ENCODE data around the gene PCSK5. TPM values are rescaled to one million over a fixed set of nuclear protein-coding genes. Genes with fewer than 3 reads are reported as not detected.
A peak's percentile ranks its signal among the peaks of the same experiment; 100 is the strongest.

PCSK5 gene
- total RNA-seq, 5 donors from 2014 or later (not counting 1 experiment from before 2014, with no cell fraction given): 9.1 to 24.1 (median 12.7) TPM

GRCh38 chr9:76018235-76018634 lies 127.8 kb downstream of the PCSK5 start:
- Mint-ChIP-seq H3K4me1 (peaks cover 62 to 85% (median 73%) of the 10 kb centered on the region in 3 donors), H3K27ac (peak overlapping the region; percentile 71 to 81), H3K4me3 (peak overlapping the region in 2 of 3 donors; percentile 26 to 47), H3K27me3 (no peaks in the 10 kb centered on the region), H3K9me3 (peaks cover 0 to 4% (median 0%) of the 10 kb centered on the region in 3 donors), H3K36me3 (no peaks in the 10 kb centered on the region)
- Histone ChIP-seq H3K27me3 (replicated peaks in 1 of 2; ENCODE audit: control insufficient read depth in 2 of 2, extremely low read depth in 1 of 2, insufficient read depth in 2 of 2, low read length in 1 of 2) (no peaks in the 10 kb centered on the region), H3K4me3 (ENCODE audit: control insufficient read depth in 1 of 2, extremely low read depth in 1 of 2, low read length in 1 of 2) (no peak overlapping the region), H3K36me3 (ENCODE audit: control insufficient read depth in 2 of 2, extremely low read depth in 1 of 2, insufficient read depth in 1 of 2, low read length in 1 of 2) (no peaks in the 10 kb centered on the region), H3K4me1 (ENCODE audit: control insufficient read depth in 1 of 2, extremely low read depth in 1 of 2, insufficient read depth in 2 of 2, low read length in 2 of 2) (peaks cover 29 to 54% of the 10 kb centered on the region in 2 experiments), H3K9me3 (no peaks in the 10 kb centered on the region), H3K27ac (ENCODE audit: low read length) (peak overlapping the region; percentile 3)
- CTCF ChIA-PET: no interaction called here
- 92% methylated on average over 6 of the region's 12 CpGs for WGBS (ENCODE audit: insufficient coverage)
- peak in 10 of 35 experiments; percentile 2 to 31 (median 9) for DNase-seq
- POLR2A ChIA-PET: no interaction called here
- peak in 2 of 4 experiments; percentile 20 to 82 for ATAC-seq (replicated peaks in 1 of 4)

GRCh38 chr9:76018761-76019160 lies 128.3 kb downstream of the PCSK5 start:
- no CpG with 5 or more reads among the region's 2 CpGs for WGBS (ENCODE audit: insufficient coverage)
- peaks cover 33 to 59% of the 10 kb centered on the region in 2 experiments for H3K4me1 ChIP-seq (ENCODE audit: control insufficient read depth in 1 of 2, extremely low read depth in 1 of 2, insufficient read depth in 2 of 2, low read length in 2 of 2)
- peaks cover 0 to 4% (median 0%) of the 10 kb centered on the region in 3 donors for H3K9me3 Mint-ChIP-seq
- peak overlapping the region in 2 of 3 donors; percentile 26 to 47 for H3K4me3 Mint-ChIP-seq
- H3K4me3 ChIP-seq (ENCODE audit: control insufficient read depth in 1 of 2, extremely low read depth in 1 of 2, low read length in 1 of 2): no peak overlapping the region
- no peak overlapping the region for H3K27ac ChIP-seq (ENCODE audit: low read length)
- no peaks in the 10 kb centered on the region for H3K36me3 Mint-ChIP-seq
- no peaks in the 10 kb centered on the region for H3K36me3 ChIP-seq (ENCODE audit: control insufficient read depth in 2 of 2, extremely low read depth in 1 of 2, insufficient read depth in 1 of 2, low read length in 1 of 2)
- no peaks in the 10 kb centered on the region for H3K27me3 ChIP-seq (replicated peaks in 1 of 2; ENCODE audit: control insufficient read depth in 2 of 2, extremely low read depth in 1 of 2, insufficient read depth in 2 of 2, low read length in 1 of 2)
- CTCF ChIA-PET: no interaction called here
- no peaks in the 10 kb centered on the region for H3K9me3 ChIP-seq
- H3K27me3 Mint-ChIP-seq: no peaks in the 10 kb centered on the region
- DNase-seq (peak in 1 of 35 experiments; percentile 19), ATAC-seq (replicated peaks in 1 of 4) (peak; percentile 56 to 69 (median 59))
- H3K27ac Mint-ChIP-seq: peak overlapping the region; percentile 71 to 81
- POLR2A ChIA-PET: no interaction called here
- peaks cover 63 to 85% (median 74%) of the 10 kb centered on the region in 3 donors for H3K4me1 Mint-ChIP-seq

DNA sequence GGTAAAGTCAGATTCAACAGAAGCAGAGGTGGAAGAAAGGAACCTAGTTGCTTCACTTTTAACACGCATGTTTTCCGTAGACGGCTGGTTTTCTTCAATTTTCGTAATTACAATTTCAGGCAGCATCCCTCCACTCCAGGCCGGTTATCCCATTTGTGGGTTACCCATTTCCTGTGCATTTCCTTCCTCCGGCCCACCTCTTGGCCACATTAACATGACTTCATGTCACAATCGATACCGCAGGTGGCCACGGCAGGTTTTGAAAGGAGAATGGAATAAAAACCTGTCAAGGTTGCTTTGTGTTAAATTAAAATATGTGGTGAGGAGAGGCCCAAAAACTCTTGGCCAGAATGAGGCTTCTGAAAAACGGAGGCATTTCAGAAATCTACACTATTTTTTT lies 130.2 kb downstream of the PCSK5 start:
- peak overlapping the region; percentile 0 for H3K27ac ChIP-seq (ENCODE audit: low read length)
- no peak for DNase-seq
- Mint-ChIP-seq H3K4me1 (peaks cover 80 to 91% (median 90%) of the 10 kb centered on the region in 3 donors), H3K27ac (peak overlapping the region; percentile 83 to 85), H3K36me3 (no peaks in the 10 kb centered on the region), H3K27me3 (no peaks in the 10 kb centered on the region), H3K9me3 (peaks cover 0 to 4% (median 0%) of the 10 kb centered on the region in 3 donors), H3K4me3 (peak overlapping the region; percentile 5 to 67 (median 50))
- no peaks in the 10 kb centered on the region for H3K36me3 ChIP-seq (ENCODE audit: control insufficient read depth in 2 of 2, extremely low read depth in 1 of 2, insufficient read depth in 1 of 2, low read length in 1 of 2)
- no peak for ATAC-seq (replicated peaks in 1 of 4)
- ChIA-PET CTCF (no interaction called here), POLR2A (no interaction called here)
- H3K9me3 ChIP-seq: no peaks in the 10 kb centered on the region
- H3K27me3 ChIP-seq (replicated peaks in 1 of 2; ENCODE audit: control insufficient read depth in 2 of 2, extremely low read depth in 1 of 2, insufficient read depth in 2 of 2, low read length in 1 of 2): no peaks in the 10 kb centered on the region
- no peak overlapping the region for H3K4me3 ChIP-seq (ENCODE audit: control insufficient read depth in 1 of 2, extremely low read depth in 1 of 2, low read length in 1 of 2)
- H3K4me1 ChIP-seq (ENCODE audit: control insufficient read depth in 1 of 2, extremely low read depth in 1 of 2, insufficient read depth in 2 of 2, low read length in 2 of 2): peaks cover 44 to 75% of the 10 kb centered on the region in 2 experiments
- WGBS (ENCODE audit: insufficient coverage): no CpG with 5 or more reads among the region's 10 CpGs

DNA sequence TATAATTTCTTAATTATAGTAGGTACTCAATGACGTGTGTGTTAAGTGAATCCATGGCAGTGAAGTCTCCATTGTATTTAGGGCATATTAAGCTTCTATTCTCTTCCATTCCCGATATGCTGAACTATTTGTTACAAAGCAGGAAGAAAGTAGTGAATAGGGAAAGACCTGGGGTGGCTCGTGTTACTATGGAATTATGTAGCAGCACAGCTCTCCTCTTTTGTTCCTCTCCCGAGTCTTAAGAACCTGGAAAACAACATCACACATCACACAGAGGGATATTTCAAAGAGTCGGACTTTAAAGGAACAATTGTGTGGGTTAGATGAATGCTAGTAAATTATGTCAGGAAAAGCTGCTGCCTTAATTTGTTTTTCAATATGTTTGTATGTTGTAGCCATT lies 131.8 kb downstream of the PCSK5 start:
- no CpG with 5 or more reads among the region's 5 CpGs for WGBS (ENCODE audit: insufficient coverage)
- H3K4me3 Mint-ChIP-seq: peak overlapping the region in 1 of 3 donors; percentile 67

GRCh38 chr9:76023715-76024195 lies 133.3 kb downstream of the PCSK5 start:
- ChIA-PET POLR2A (interaction anchor here in 1 of 2 donors (0.6 kb wide), 1 partner anchor 41 kb away, joined by 3 read pairs; no protein-coding TSS in a partner anchor), CTCF (interaction anchor here (0.6 to 1.5 kb wide), 6 partner anchors 9 to 278 kb away, joined by 3 to 7 read pairs (median 3); no protein-coding TSS in a partner anchor)
- Histone ChIP-seq H3K36me3 (ENCODE audit: control insufficient read depth in 2 of 2, extremely low read depth in 1 of 2, insufficient read depth in 1 of 2, low read length in 1 of 2) (no peaks in the 10 kb centered on the region), H3K4me3 (ENCODE audit: control insufficient read depth in 1 of 2, extremely low read depth in 1 of 2, low read length in 1 of 2) (peak overlapping the region; percentile 11 to 24), H3K27me3 (replicated peaks in 1 of 2; ENCODE audit: control insufficient read depth in 2 of 2, extremely low read depth in 1 of 2, insufficient read depth in 2 of 2, low read length in 1 of 2) (no peaks in the 10 kb centered on the region), H3K27ac (ENCODE audit: low read length) (peak overlapping the region; percentile 76), H3K9me3 (no peaks in the 10 kb centered on the region), H3K4me1 (ENCODE audit: control insufficient read depth in 1 of 2, extremely low read depth in 1 of 2, insufficient read depth in 2 of 2, low read length in 2 of 2) (peaks cover 57 to 93% of the 10 kb centered on the region in 2 experiments)
- H3K9me3 Mint-ChIP-seq: peaks cover 0 to 4% (median 0%) of the 10 kb centered on the region in 3 donors
- peak overlapping the region; percentile 66 to 68 (median 67) for H3K4me3 Mint-ChIP-seq
- 10% methylated on average over 2 of the region's 7 CpGs for WGBS (ENCODE audit: insufficient coverage)
- no peaks in the 10 kb centered on the region for H3K27me3 Mint-ChIP-seq
- ATAC-seq (replicated peaks in 1 of 4) (peak; percentile 82 to 93 (median 89)), DNase-seq (peak in 33 of 35 experiments; percentile 22 to 77 (median 48))
- H3K36me3 Mint-ChIP-seq: no peaks in the 10 kb centered on the region
- peaks cover 93 to 94% (median 94%) of the 10 kb centered on the region in 3 donors for H3K4me1 Mint-ChIP-seq
- peak overlapping the region; percentile 95 to 96 for H3K27ac Mint-ChIP-seq

More for the DNA sequence above, 131.8 kb downstream of the PCSK5 start:
- no peaks in the 10 kb centered on the region for H3K27me3 Mint-ChIP-seq
- no peaks in the 10 kb centered on the region for H3K36me3 ChIP-seq (ENCODE audit: control insufficient read depth in 2 of 2, extremely low read depth in 1 of 2, insufficient read depth in 1 of 2, low read length in 1 of 2)
- H3K4me3 ChIP-seq (ENCODE audit: control insufficient read depth in 1 of 2, extremely low read depth in 1 of 2, low read length in 1 of 2): no peak overlapping the region
- peak overlapping the region; percentile 95 to 96 for H3K27ac Mint-ChIP-seq
- H3K27me3 ChIP-seq (replicated peaks in 1 of 2; ENCODE audit: control insufficient read depth in 2 of 2, extremely low read depth in 1 of 2, insufficient read depth in 2 of 2, low read length in 1 of 2): no peaks in the 10 kb centered on the region
- H3K4me1 ChIP-seq (ENCODE audit: control insufficient read depth in 1 of 2, extremely low read depth in 1 of 2, insufficient read depth in 2 of 2, low read length in 2 of 2): peaks cover 55 to 91% of the 10 kb centered on the region in 2 experiments
- H3K9me3 ChIP-seq: no peaks in the 10 kb centered on the region
- H3K27ac ChIP-seq (ENCODE audit: low read length): peak overlapping the region; percentile 13
- no peak for ATAC-seq (replicated peaks in 1 of 4)
- peaks cover 0 to 4% (median 0%) of the 10 kb centered on the region in 3 donors for H3K9me3 Mint-ChIP-seq
- DNase-seq: no peak
- no peaks in the 10 kb centered on the region for H3K36me3 Mint-ChIP-seq
- CTCF ChIA-PET: interaction anchor here in 1 of 2 donors (1.5 kb wide), 1 partner anchor 12 kb away, joined by 7 read pairs; no protein-coding TSS in a partner anchor
- peaks cover 90 to 94% (median 91%) of the 10 kb centered on the region in 3 donors for H3K4me1 Mint-ChIP-seq
- POLR2A ChIA-PET: interaction anchor here (0.6 to 1.7 kb wide), 2 partner anchors 12 to 569 kb away, joined by 3 read pairs; no protein-coding TSS in a partner anchor

DNA sequence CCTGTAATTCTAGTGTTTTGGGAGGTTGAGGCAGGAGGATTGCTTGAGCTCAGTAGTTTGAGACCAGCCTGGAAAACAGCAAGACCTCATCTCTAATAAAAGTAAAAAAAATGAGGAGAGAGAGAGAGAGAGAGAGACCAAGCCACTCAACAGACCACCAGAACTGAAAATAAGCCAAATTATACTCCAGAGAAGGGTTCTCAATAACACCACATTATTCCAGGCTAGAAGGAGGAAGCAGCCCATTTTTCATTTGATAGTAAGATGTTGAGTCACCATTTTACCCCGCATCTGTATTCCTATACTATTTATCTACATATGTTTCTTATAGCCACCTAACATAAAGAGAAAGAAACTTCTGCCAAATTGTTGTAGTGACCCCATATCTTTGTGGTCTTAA lies 134.8 kb downstream of the PCSK5 start:
- ChIA-PET CTCF (no interaction called here), POLR2A (no interaction called here)
- no peaks in the 10 kb centered on the region for H3K36me3 Mint-ChIP-seq
- H3K27ac Mint-ChIP-seq: peak overlapping the region; percentile 95 to 96
- H3K4me3 Mint-ChIP-seq: peak overlapping the region in 1 of 3 donors; percentile 67
- H3K9me3 ChIP-seq: no peaks in the 10 kb centered on the region
- H3K27me3 Mint-ChIP-seq: no peaks in the 10 kb centered on the region
- ATAC-seq (replicated peaks in 1 of 4): no peak
- H3K4me3 ChIP-seq (ENCODE audit: control insufficient read depth in 1 of 2, extremely low read depth in 1 of 2, low read length in 1 of 2): no peak overlapping the region
- peaks cover 87 to 91% (median 89%) of the 10 kb centered on the region in 3 donors for H3K4me1 Mint-ChIP-seq
- no peak for DNase-seq
- peak overlapping the region; percentile 76 for H3K27ac ChIP-seq (ENCODE audit: low read length)
- peaks cover 60 to 80% of the 10 kb centered on the region in 2 experiments for H3K4me1 ChIP-seq (ENCODE audit: control insufficient read depth in 1 of 2, extremely low read depth in 1 of 2, insufficient read depth in 2 of 2, low read length in 2 of 2)
- no peaks in the 10 kb centered on the region for H3K27me3 ChIP-seq (replicated peaks in 1 of 2; ENCODE audit: control insufficient read depth in 2 of 2, extremely low read depth in 1 of 2, insufficient read depth in 2 of 2, low read length in 1 of 2)
- WGBS (ENCODE audit: insufficient coverage): no CpG with 5 or more reads among the region's 1 CpG
- no peaks in the 10 kb centered on the region for H3K36me3 ChIP-seq (ENCODE audit: control insufficient read depth in 2 of 2, extremely low read depth in 1 of 2, insufficient read depth in 1 of 2, low read length in 1 of 2)
- H3K9me3 Mint-ChIP-seq: peaks cover 0 to 4% (median 0%) of the 10 kb centered on the region in 3 donors
